ENCODE measurements around the gene ATP6V1A. TPM values are rescaled to one million over a fixed set of nuclear protein-coding genes. Genes with fewer than 3 reads are reported as not detected.
"Not testable (repeated sequence)": the region's sequence is repeated elsewhere in the genome, so short reads cannot be mapped to it uniquely, and the experiment has no call there.

Gene ATP6V1A
- total RNA-seq, 4 donors from 2014 or later = 21.9 to 47.2 (median 33.3) TPM

DNA sequence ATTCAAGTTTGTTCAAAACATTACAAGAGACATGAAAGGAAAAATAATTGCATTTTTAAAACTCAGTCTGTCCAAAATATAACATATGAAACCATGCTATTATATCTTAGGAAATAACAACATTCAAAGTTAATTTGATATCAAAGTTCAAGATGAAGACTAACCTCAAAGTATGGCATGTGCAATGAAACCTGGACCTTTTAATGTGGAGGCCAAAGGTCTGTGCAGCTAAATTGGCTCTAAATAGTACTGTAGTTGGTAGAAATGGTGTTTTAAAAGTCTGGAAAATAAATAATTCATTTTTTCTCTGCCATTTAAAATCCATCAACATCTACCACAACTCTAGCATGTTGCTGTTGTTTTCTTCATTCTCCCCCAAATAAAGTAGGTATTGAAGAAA is 100.4 kb downstream of the ATP6V1A start:
- no peak for DNase-seq
- Histone ChIP-seq H3K27me3 (no peaks in the 10 kb centered on the region), H3K9me3 (no peaks in the 10 kb centered on the region), H3K4me1 (peaks cover 0 to 19% (median 8%) of the 10 kb centered on the region in 4 donors), H3K27ac (peak overlapping the region; percentile 60 to 76 (median 72)), H3K4me3 (no peak overlapping the region), H3K36me3 (no peaks in the 10 kb centered on the region)
- intact Hi-C loops (cut with DNase I; ENCODE audit: low total_unique reads) = no loop called here
- in situ Hi-C loops (cut with MboI; ENCODE audit: low pct_ligation_motif_present in 1 of 4, low pct_unique_long_range_greater_than_20kb in 1 of 4, low sequenced_read_pairs in 3 of 4) = loop anchor here in 2 of 4 donors (5.0 to 10.0 kb wide), 2 partner anchors 65 to 68 kb away; no protein-coding TSS in a partner anchor
- TF ChIP-seq POLR2A (IDR thresholded peaks at IDR 0.05) = no peak
- TF ChIP-seq, protein P1, sequence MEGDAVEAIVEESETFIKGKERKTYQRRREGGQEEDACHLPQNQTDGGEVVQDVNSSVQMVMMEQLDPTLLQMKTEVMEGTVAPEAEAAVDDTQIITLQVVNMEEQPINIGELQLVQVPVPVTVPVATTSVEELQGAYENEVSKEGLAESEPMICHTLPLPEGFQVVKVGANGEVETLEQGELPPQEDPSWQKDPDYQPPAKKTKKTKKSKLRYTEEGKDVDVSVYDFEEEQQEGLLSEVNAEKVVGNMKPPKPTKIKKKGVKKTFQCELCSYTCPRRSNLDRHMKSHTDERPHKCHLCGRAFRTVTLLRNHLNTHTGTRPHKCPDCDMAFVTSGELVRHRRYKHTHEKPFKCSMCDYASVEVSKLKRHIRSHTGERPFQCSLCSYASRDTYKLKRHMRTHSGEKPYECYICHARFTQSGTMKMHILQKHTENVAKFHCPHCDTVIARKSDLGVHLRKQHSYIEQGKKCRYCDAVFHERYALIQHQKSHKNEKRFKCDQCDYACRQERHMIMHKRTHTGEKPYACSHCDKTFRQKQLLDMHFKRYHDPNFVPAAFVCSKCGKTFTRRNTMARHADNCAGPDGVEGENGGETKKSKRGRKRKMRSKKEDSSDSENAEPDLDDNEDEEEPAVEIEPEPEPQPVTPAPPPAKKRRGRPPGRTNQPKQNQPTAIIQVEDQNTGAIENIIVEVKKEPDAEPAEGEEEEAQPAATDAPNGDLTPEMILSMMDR (IDR thresholded peaks at IDR 0.05) = no peak
- TF ChIP-seq EP300 (IDR thresholded peaks at IDR 0.05; ENCODE audit: low read depth) = no peak
- no peak for TF ChIP-seq POLR2AphosphoS5 (IDR thresholded peaks at IDR 0.05)

DNA sequence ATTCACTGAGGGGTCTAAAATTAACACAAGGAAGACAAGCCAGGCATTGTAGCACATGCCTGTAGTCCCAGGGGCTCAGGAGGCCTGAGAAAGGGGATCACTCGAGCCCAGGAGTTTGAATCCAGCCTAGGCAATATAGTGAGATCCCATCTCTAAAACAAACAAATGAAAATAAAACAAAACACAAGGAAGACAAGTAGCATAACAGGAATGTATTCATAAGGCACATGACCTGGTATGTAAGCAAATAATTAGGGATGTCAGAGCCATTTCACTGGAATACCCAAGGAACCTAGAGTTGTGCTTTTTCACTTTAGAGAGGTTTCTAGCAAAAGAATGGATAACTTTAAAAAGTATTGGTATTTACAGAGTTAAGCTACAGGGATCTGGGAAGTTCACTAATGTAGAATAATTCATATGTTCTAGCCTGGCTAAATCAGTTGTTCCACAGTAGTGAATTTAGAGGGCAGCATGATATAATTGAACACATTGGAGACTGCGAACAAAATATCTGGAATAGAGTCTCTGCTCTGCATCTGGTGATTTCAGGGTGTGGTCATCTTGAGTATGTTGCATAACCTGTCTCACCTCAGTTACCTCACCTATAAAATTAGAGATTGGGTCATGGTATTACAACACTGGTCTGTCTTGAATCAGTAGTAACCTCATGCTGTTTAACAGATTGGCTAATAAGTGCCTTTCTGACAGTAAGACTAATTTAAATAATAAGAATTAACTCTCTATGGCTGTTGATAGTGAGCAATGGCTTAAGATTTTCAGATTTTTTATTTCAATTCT is 101.0 kb downstream of the ATP6V1A start:
- intact Hi-C loops (cut with DNase I; ENCODE audit: low total_unique reads) (no loop called here), in situ Hi-C loops (cut with MboI; ENCODE audit: low pct_ligation_motif_present in 1 of 4, low pct_unique_long_range_greater_than_20kb in 1 of 4, low sequenced_read_pairs in 3 of 4) (loop anchor here in 2 of 4 donors (5.0 to 10.0 kb wide), 2 partner anchors 64 to 67 kb away; no protein-coding TSS in a partner anchor)
- Histone ChIP-seq H3K27me3 (no peaks in the 10 kb centered on the region), H3K9me3 (no peaks in the 10 kb centered on the region), H3K36me3 (no peaks in the 10 kb centered on the region), H3K4me3 (no peak overlapping the region), H3K4me1 (peaks cover 0 to 19% (median 8%) of the 10 kb centered on the region in 4 donors), H3K27ac (peak overlapping the region; percentile 60 to 76 (median 72))
- WGBS, 2 donors (ENCODE audit: low coverage in 1 of 2) = 25 to 51% methylated on average over 2 of the region's 2 CpGs
- DNase-seq = no peak
- no peak for TF ChIP-seq EP300 (IDR thresholded peaks at IDR 0.05; ENCODE audit: low read depth)
- TF ChIP-seq POLR2A (IDR thresholded peaks at IDR 0.05) = no peak
- TF ChIP-seq POLR2AphosphoS5 (IDR thresholded peaks at IDR 0.05) = peak in 1 of 3 donors; percentile 10
- TF ChIP-seq, protein P1 (IDR thresholded peaks at IDR 0.05) = no peak

DNA sequence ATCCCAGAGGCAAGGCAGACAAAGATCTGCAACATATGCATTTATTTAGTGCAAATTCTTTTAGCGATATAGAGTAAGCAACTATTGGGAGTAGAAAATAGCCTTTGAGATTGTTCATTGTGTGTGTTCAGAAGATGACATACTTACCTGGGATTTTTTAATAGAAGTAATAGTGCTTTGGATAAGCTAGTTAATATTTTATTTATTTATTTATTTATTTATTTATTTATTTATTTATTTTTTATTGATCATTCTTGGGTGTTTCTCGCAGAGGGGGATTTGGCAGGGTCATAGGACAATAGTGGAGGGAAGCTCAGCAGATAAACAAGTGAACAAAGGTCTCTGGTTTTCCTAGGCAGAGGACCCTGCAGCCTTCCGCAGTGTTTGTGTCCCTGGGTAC is 102.2 kb downstream of the ATP6V1A start:
- H3K27me3 ChIP-seq; H3K36me3 ChIP-seq; DNase-seq; H3K4me3 ChIP-seq; intact Hi-C loops (cut with DNase I; ENCODE audit: low total_unique reads); H3K9me3 ChIP-seq; H3K27ac ChIP-seq: not testable (repeated sequence)
- WGBS, 2 donors (ENCODE audit: low coverage in 1 of 2) = 83 to 93% methylated on average over 2 to 3 of the region's 3 CpGs
- H3K4me1 ChIP-seq = peaks cover 0 to 19% (median 8%) of the 10 kb centered on the region in 4 donors
- in situ Hi-C loops (cut with MboI; ENCODE audit: low pct_ligation_motif_present in 1 of 4, low pct_unique_long_range_greater_than_20kb in 1 of 4, low sequenced_read_pairs in 3 of 4) = loop anchor here in 2 of 4 donors (5.0 to 10.0 kb wide), 2 partner anchors 63 to 66 kb away; no protein-coding TSS in a partner anchor

DNA sequence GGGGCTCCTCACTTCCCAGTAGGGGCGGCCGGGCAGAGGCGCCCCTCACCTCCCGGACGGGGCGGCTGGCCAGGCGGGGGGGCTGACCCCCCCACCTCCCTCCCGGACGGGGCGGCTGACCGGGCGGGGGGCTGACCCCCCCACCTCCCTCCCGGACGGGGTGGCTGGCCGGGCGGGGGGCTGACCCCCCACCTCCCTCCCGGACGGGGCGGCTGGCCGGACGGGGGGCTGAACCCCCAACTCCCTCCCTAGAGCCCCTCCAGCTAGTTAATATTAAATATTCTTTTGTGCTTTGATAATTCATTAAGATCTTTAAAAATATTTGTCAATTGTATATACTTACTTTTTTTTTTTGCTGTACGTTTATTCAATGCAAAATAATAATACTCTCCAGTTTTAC is 103.0 kb downstream of the ATP6V1A start:
- in situ Hi-C loops (cut with MboI; ENCODE audit: low pct_ligation_motif_present in 1 of 4, low pct_unique_long_range_greater_than_20kb in 1 of 4, low sequenced_read_pairs in 3 of 4) = loop anchor here in 2 of 4 donors (5.0 to 10.0 kb wide), 2 partner anchors 62 to 65 kb away; no protein-coding TSS in a partner anchor
- H3K36me3 ChIP-seq; H3K27me3 ChIP-seq; intact Hi-C loops (cut with DNase I; ENCODE audit: low total_unique reads); H3K27ac ChIP-seq; DNase-seq; H3K9me3 ChIP-seq; H3K4me3 ChIP-seq: not testable (repeated sequence)
- peaks cover 0 to 19% (median 8%) of the 10 kb centered on the region in 4 donors for H3K4me1 ChIP-seq
- WGBS, 2 donors (ENCODE audit: low coverage in 1 of 2) = 81 to 98% methylated on average over 3 to 10 of the region's 22 CpGs

DNA sequence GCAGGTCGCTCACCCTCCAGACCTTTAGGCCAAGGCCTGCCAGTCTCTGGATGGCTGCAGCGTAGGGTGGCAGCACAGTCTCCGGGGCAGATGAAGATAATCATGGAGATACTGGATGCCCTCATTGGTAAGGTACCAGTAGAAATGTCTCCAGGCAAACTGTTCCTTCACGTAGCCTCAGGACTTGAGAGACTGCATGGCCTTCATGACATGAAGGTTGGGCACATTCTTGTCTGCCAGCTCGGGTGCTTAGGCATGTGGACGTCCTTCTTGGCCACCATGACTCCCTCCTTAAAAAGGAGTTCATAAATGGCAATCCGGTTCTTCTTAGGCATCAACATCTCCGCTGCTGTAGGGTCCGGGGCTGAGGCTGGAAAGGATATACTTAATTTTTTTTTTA is 103.6 kb downstream of the ATP6V1A start:
- H3K9me3 ChIP-seq; H3K4me3 ChIP-seq; H3K27ac ChIP-seq; intact Hi-C loops (cut with DNase I; ENCODE audit: low total_unique reads); in situ Hi-C loops (cut with MboI; ENCODE audit: low pct_ligation_motif_present in 1 of 4, low pct_unique_long_range_greater_than_20kb in 1 of 4, low sequenced_read_pairs in 3 of 4); H3K36me3 ChIP-seq; DNase-seq; H3K27me3 ChIP-seq: not testable (repeated sequence)
- 91 to 100% methylated on average over 5 to 9 of the region's 9 CpGs for WGBS, 2 donors (ENCODE audit: low coverage in 1 of 2)
- peaks cover 0 to 19% (median 8%) of the 10 kb centered on the region in 4 donors for H3K4me1 ChIP-seq
